Naive thymus-derived CD4-positive, alpha-beta T cell (primary cell): ENCODE results near the gene COX17. TPM values are rescaled to one million over a fixed set of nuclear protein-coding genes. Genes with fewer than 3 reads are reported as not detected.
"Not testable (repeated sequence)": the region's sequence is repeated elsewhere in the genome, so short reads cannot be mapped to it uniquely, and the experiment has no call there.

Experiments
- ATAC-seq: fragments of 150-1000 bp; cut with Tn5 transposase; 2 replicates; pipeline ENCODE4 v1.10.0; 2021; ENCODE audit warnings: mild to moderate bottlenecking, moderate library complexity
- CTCF ChIA-PET: fragments of 350-600 bp; sonication (Branson Sonifier 250); formaldehyde crosslinking; loops from one replicate; lab custom pipeline; 2021; ENCODE audit warnings: antibody characterized with exemption; lab: Charles Lee
- POLR2A ChIA-PET: fragments of 350-600 bp; sonication (Branson Sonifier 250); formaldehyde crosslinking; loops from one replicate; lab custom pipeline; 2021; ENCODE audit warnings: antibody characterized with exemption, inconsistent platforms; lab: Charles Lee
- DNase-seq, 9 donors: peaks; one replicate each; pipeline versions ENCODE4 v3.0.0 to v3.0.0-alpha.2; 2020 to 2022; ENCODE audit warnings: mixed read lengths in 1 of 9
- H3K27ac ChIP-seq: one replicate; pipeline ENCODE4 v1.7.0; 2013; ENCODE audit warnings: mild to moderate bottlenecking, low read depth, low read length, moderate library complexity
- H3K27me3 ChIP-seq, 2 donors: one replicate each; pipeline ENCODE4 v1.7.0; 2013; ENCODE audit warnings: low read length in 2 of 2, mild to moderate bottlenecking in 2 of 2, moderate library complexity in 2 of 2; ENCODE audit not compliant: control insufficient read depth in 2 of 2, insufficient read depth in 2 of 2
- H3K36me3 ChIP-seq, 3 experiments: 1 replicate in 2 of 3; 2 replicates in 1 of 3; pipeline ENCODE4 v1.7.0; 2013; ENCODE audit warnings: low read length in 3 of 3, mild to moderate bottlenecking in 3 of 3, moderate library complexity in 1 of 3; ENCODE audit not compliant: insufficient read depth in 3 of 3, control insufficient read depth in 2 of 3
- H3K4me1 ChIP-seq, 2 donors: one replicate each; pipeline ENCODE4 v1.7.0; 2013; ENCODE audit warnings: low read length in 2 of 2, mild to moderate bottlenecking in 2 of 2, moderate library complexity in 1 of 2; ENCODE audit not compliant: control insufficient read depth in 2 of 2, insufficient read depth in 2 of 2
- H3K4me3 ChIP-seq: 2 replicates; pipeline ENCODE4 v1.7.0; 2013; ENCODE audit warnings: mild to moderate bottlenecking, low read length
- H3K9me3 ChIP-seq, 3 experiments: 1 replicate in 2 of 3; 2 replicates in 1 of 3; pipeline ENCODE4 v1.7.0; 2013; ENCODE audit warnings: low read length in 3 of 3; ENCODE audit not compliant: control insufficient read depth in 2 of 3
- H3K27ac Mint-ChIP-seq, 9 donors: one replicate each; pipeline ENCODE4 v1.8.0; 2020 to 2022; ENCODE audit warnings: mixed read lengths in 9 of 9, mild to moderate bottlenecking in 8 of 9, moderate library complexity in 5 of 9, inconsistent platforms in 2 of 9
- H3K27me3 Mint-ChIP-seq, 5 donors: one replicate each; pipeline ENCODE4 v1.8.0; 2021 to 2022; ENCODE audit warnings: mixed read lengths in 5 of 5, mild to moderate bottlenecking in 1 of 5
- H3K36me3 Mint-ChIP-seq, 5 donors: one replicate each; pipeline ENCODE4 v1.8.0; 2020 to 2022; ENCODE audit warnings: mixed read lengths in 5 of 5, mild to moderate bottlenecking in 3 of 5, inconsistent platforms in 1 of 5
- H3K4me1 Mint-ChIP-seq, 7 donors: one replicate each; pipeline ENCODE4 v1.8.0; 2020 to 2022; ENCODE audit warnings: mixed read lengths in 7 of 7, mild to moderate bottlenecking in 3 of 7, inconsistent platforms in 1 of 7
- H3K4me3 Mint-ChIP-seq, 10 donors: one replicate each; pipeline ENCODE4 v1.8.0; 2020 to 2022; ENCODE audit warnings: mild to moderate bottlenecking in 10 of 10, mixed read lengths in 10 of 10, moderate library complexity in 6 of 10, inconsistent platforms in 2 of 10
- H3K9me3 Mint-ChIP-seq, 11 donors: one replicate each; pipeline ENCODE4 v1.8.0; 2020 to 2022; ENCODE audit warnings: mixed read lengths in 11 of 11, mild to moderate bottlenecking in 4 of 11, inconsistent platforms in 1 of 11, moderate library complexity in 1 of 11
- intact Hi-C, 2 donors: fragments of 100-400 bp; cut with micrococcal nuclease; formaldehyde crosslinking; loops; one replicate each; pipeline ENCODE4 v1.15.1; 2023
- polyA plus RNA-seq, 2 donors: library from polyadenylated mRNA; unstranded; fragments of 300-500 nt; fragmentation: Illumina TruSeq; gene quantifications; one replicate each; pipeline ENCODE4 v1.2.3, GENCODE V29; 2021
- total RNA-seq, 6 experiments: library from RNA in 5 of 6; stranded (reverse) in 5 of 6; gene quantifications; 1 replicate in 5 of 6; 2 replicates in 1 of 6; pipeline ENCODE4 v1.2.3 and lab custom pipeline; 2021 to 2026

The COX17 gene
- total and polyA plus RNA-seq, 7 experiments from 2014 or later: 25.6 to 60.8 (median 35.3) TPM

GRCh38 chr3:119695480-119695879, 18.3 kb upstream of the COX17 start:
- no peak overlapping the region for H3K27ac ChIP-seq
- DNase-seq (no peak), ATAC-seq (no peak)
- no peaks in the 10 kb centered on the region for H3K9me3 ChIP-seq
- ChIA-PET CTCF (interaction anchor here (0.7 to 0.9 kb wide), 2 partner anchors 23 to 94 kb away, joined by 3 read pairs; no protein-coding TSS in a partner anchor), POLR2A (no interaction called here)
- Mint-ChIP-seq H3K4me3 (no peak overlapping the region), H3K9me3 (peaks cover 0 to 1% (median 0%) of the 10 kb centered on the region in 11 donors), H3K4me1 (peaks cover 4 to 15% (median 8%) of the 10 kb centered on the region in 7 donors), H3K36me3 (peaks cover 0 to 1% (median 0%) of the 10 kb centered on the region in 5 donors), H3K27ac (no peak overlapping the region), H3K27me3 (peaks cover 0 to 4% (median 0%) of the 10 kb centered on the region in 5 donors)
- no peaks in the 10 kb centered on the region for H3K36me3 ChIP-seq
- H3K4me3 ChIP-seq: no peak overlapping the region
- no peaks in the 10 kb centered on the region for H3K4me1 ChIP-seq
- no peaks in the 10 kb centered on the region for H3K27me3 ChIP-seq
- intact Hi-C loops: no loop called here

GRCh38 chr3:119690043-119690656, 12.9 kb upstream of the COX17 start:
- no peak for DNase-seq
- CTCF ChIA-PET: no interaction called here

GRCh38 chr3:119683421-119683820, 6.2 kb upstream of the COX17 start:
- Mint-ChIP-seq H3K27ac (no peak overlapping the region), H3K36me3 (peaks cover 0 to 8% (median 0%) of the 10 kb centered on the region in 5 donors), H3K27me3 (peaks cover 4 to 14% (median 9%) of the 10 kb centered on the region in 5 donors), H3K9me3 (peaks cover 0 to 7% (median 1%) of the 10 kb centered on the region in 11 donors), H3K4me3 (no peak overlapping the region), H3K4me1 (peaks cover 0 to 4% (median 0%) of the 10 kb centered on the region in 7 donors)
- Histone ChIP-seq H3K27me3 (no peaks in the 10 kb centered on the region), H3K36me3 (no peaks in the 10 kb centered on the region), H3K4me1 (no peaks in the 10 kb centered on the region), H3K9me3 (no peaks in the 10 kb centered on the region), H3K4me3 (no peak overlapping the region), H3K27ac (no peak overlapping the region)
- DNase-seq (no peak), ATAC-seq (no peak)
- intact Hi-C loops: loop anchor here (2.0 to 5.0 kb wide), 2 partner anchors 537 to 586 kb away; partner anchors contain the start of gene TEX55 (in 1 of the 2)
- ChIA-PET POLR2A (no interaction called here), CTCF (no interaction called here)

More at GRCh38 chr3:119690043-119690656, 12.9 kb upstream of the COX17 start:
- no peak overlapping the region for H3K4me3 ChIP-seq
- Mint-ChIP-seq H3K27me3 (peaks cover 4 to 17% (median 14%) of the 10 kb centered on the region in 5 donors), H3K27ac (no peak overlapping the region), H3K4me1 (no peaks in the 10 kb centered on the region), H3K4me3 (no peak overlapping the region), H3K9me3 (peaks cover 0 to 7% (median 2%) of the 10 kb centered on the region in 11 donors), H3K36me3 (peaks cover 0 to 8% (median 0%) of the 10 kb centered on the region in 5 donors)
- no peaks in the 10 kb centered on the region for H3K9me3 ChIP-seq
- H3K4me1 ChIP-seq: no peaks in the 10 kb centered on the region
- no peaks in the 10 kb centered on the region for H3K36me3 ChIP-seq
- no peak overlapping the region for H3K27ac ChIP-seq
- intact Hi-C loops: no loop called here
- no peaks in the 10 kb centered on the region for H3K27me3 ChIP-seq
- peak; percentile 48 for ATAC-seq
- POLR2A ChIA-PET: no interaction called here

- no peaks in the 10 kb centered on the region for H3K27me3 ChIP-seq
- CTCF ChIA-PET: interaction anchor here (1.1 kb wide), 1 partner anchor 797 kb away, joined by 6 read pairs; no protein-coding TSS in a partner anchor
- H3K27me3 Mint-ChIP-seq: peaks cover 0 to 10% (median 0%) of the 10 kb centered on the region in 5 donors
- no peak overlapping the region for H3K27ac ChIP-seq
- peaks cover 4 to 16% (median 13%) of the 10 kb centered on the region in 7 donors for H3K4me1 Mint-ChIP-seq
- H3K4me3 ChIP-seq: no peak overlapping the region
- H3K9me3 Mint-ChIP-seq: peaks cover 0 to 4% (median 0%) of the 10 kb centered on the region in 11 donors
- H3K27ac Mint-ChIP-seq: no peak overlapping the region
- no peak overlapping the region for H3K4me3 Mint-ChIP-seq
- H3K4me1 ChIP-seq: peaks cover 4 to 8% of the 10 kb centered on the region in 2 donors
- ATAC-seq (no peak), DNase-seq (peak in 2 of 9 donors; percentile 11 to 20)
- intact Hi-C loops: loop anchor here (1.0 to 5.0 kb wide), 10 partner anchors 122 to 799 kb away; partner anchors contain the start of genes CD80 (in 1 of the 2), IGSF11 (in 1 of the 2) and TMEM39A (in 1 of the 2)
- POLR2A ChIA-PET: interaction anchor here (1.1 kb wide), 1 partner anchor 20 kb away, joined by 3 read pairs; no protein-coding TSS in a partner anchor
- no peaks in the 10 kb centered on the region for H3K36me3 ChIP-seq
- peaks cover 0 to 8% (median 0%) of the 10 kb centered on the region in 5 donors for H3K36me3 Mint-ChIP-seq
- H3K9me3 ChIP-seq: no peaks in the 10 kb centered on the region
These were observed 4.1 kb upstream of the COX17 start for GRCh38 chr3:119681279-119681678.

GRCh38 chr3:119679874-119680273, 2.7 kb upstream of the COX17 start:
- H3K4me1 Mint-ChIP-seq: peaks cover 18 to 30% (median 27%) of the 10 kb centered on the region in 7 donors
- H3K27ac ChIP-seq: no peak overlapping the region
- peaks cover 0 to 2% (median 0%) of the 10 kb centered on the region in 3 experiments for H3K36me3 ChIP-seq
- no peak overlapping the region for H3K27ac Mint-ChIP-seq
- no peaks in the 10 kb centered on the region for H3K27me3 ChIP-seq
- no peak overlapping the region for H3K4me3 ChIP-seq
- intact Hi-C loops: loop anchor here (5.0 to 10.0 kb wide), 5 partner anchors 103 to 915 kb away; partner anchors contain the start of genes ADPRH (in 1 of the 2) and NDUFB4 (in 1 of the 2)
- DNase-seq: no peak
- ChIA-PET CTCF (interaction anchor here (0.5 kb wide), 1 partner anchor 154 kb away, joined by 3 read pairs; no protein-coding TSS in a partner anchor), POLR2A (interaction anchor here (1.1 kb wide), 1 partner anchor 22 kb away, joined by 3 read pairs; no protein-coding TSS in a partner anchor)
- ATAC-seq: no peak
- no peaks in the 10 kb centered on the region for H3K9me3 ChIP-seq
- peaks cover 0 to 12% (median 3%) of the 10 kb centered on the region in 5 donors for H3K36me3 Mint-ChIP-seq
- peaks cover 0 to 4% (median 0%) of the 10 kb centered on the region in 11 donors for H3K9me3 Mint-ChIP-seq
- H3K4me3 Mint-ChIP-seq: no peak overlapping the region
- peaks cover 14 to 16% of the 10 kb centered on the region in 2 donors for H3K4me1 ChIP-seq
- H3K27me3 Mint-ChIP-seq: peaks cover 0 to 3% (median 0%) of the 10 kb centered on the region in 5 donors

- CTCF ChIA-PET, ATAC-seq, H3K9me3 ChIP-seq, H3K27me3 Mint-ChIP-seq, H3K27me3 ChIP-seq, H3K4me3 ChIP-seq, H3K27ac ChIP-seq, H3K9me3 Mint-ChIP-seq, DNase-seq: not testable (repeated sequence)
- Histone ChIP-seq H3K4me1 (peaks cover 14 to 16% of the 10 kb centered on the region in 2 donors), H3K36me3 (peaks cover 0 to 17% (median 6%) of the 10 kb centered on the region in 3 experiments)
- POLR2A ChIA-PET: interaction anchor here (0.6 kb wide), 1 partner anchor 179 kb away, joined by 3 read pairs; no protein-coding TSS in a partner anchor
- intact Hi-C loops: loop anchor here (5.0 to 10.0 kb wide), 4 partner anchors 101 to 917 kb away; partner anchors contain the start of genes ADPRH (in 1 of the 2) and NDUFB4 (in 1 of the 2)
- peak overlapping the region in 3 of 9 donors; percentile 94 to 96 (median 96) for H3K27ac Mint-ChIP-seq
- H3K4me1 Mint-ChIP-seq: peaks cover 19 to 34% (median 33%) of the 10 kb centered on the region in 7 donors
- peaks cover 0 to 17% (median 8%) of the 10 kb centered on the region in 5 donors for H3K36me3 Mint-ChIP-seq
- H3K4me3 Mint-ChIP-seq: peak overlapping the region in 4 of 10 donors; percentile 14 to 84 (median 64)
These were observed 1.0 kb upstream of the COX17 start for GRCh38 chr3:119678209-119678608.
